ENCODE results near the gene COL23A1.

Gene COL23A1

DNA sequence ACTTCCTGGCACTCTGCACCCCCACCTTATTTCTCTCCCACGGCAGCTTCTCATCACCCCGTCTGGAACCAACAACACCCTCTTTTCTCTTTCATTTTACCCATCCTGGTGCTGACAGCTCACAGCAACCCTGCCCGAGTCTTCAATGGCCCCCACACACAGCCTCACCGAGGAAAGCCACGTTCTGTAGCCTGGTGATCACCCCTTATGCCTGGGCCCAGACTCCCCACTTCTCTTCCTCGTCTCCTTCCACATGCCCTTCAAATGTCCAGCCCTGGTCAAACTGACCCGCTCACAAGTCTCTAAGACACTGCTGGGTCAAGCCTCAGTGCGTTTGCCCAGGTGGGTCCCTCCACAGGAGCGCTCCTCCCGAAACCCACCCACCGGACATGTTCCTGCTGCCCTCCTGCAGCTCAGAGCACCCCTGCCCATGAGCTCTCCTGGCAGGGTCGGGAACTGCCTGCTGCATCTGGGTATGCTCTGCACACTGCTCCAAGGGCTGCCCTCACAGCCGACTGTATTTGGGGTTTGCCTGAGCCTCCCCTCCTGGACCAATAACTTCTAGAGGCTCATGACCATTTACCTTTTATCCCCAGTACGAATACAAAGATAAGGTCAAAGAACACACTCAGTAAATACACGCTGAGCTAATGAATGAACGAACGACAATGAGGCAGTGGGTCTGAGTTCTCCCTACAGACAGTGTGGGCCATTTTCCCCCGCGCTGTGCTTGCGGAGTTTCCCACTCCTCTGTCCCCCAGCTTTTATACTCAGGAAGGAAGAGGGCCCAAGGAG lies 202.9 kb downstream of the COL23A1 start:
- no peak for DNase-seq

DNA sequence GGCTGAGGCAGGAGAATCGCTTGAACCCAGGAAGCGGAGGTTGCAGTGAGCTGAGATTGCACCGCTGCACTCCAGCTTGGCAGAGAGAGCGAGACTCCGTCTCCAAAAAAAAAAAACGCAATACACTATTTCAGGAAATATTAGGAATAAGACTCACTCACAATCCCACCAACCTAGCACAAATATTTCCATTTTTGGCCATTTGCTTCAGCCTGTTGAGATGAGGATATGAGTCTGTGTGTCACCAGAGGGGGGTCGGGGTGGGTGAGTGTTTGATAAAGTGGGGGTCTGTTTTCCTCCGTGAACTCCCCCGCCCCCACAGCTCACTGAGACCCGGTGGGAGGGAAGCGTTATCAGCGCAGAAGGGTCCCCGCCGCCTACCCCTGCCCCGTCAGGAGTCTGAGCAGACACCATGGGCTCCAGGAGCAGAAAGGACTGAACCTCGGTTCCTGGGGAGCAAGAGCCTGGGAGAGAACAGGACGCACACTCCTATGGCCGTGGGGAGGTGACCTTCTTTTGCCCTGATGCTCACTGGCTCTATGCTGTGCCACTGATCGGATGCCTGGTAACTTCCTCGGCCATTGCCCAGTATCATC lies 203.8 kb downstream of the COL23A1 start:
- DNase-seq = no peak

DNA sequence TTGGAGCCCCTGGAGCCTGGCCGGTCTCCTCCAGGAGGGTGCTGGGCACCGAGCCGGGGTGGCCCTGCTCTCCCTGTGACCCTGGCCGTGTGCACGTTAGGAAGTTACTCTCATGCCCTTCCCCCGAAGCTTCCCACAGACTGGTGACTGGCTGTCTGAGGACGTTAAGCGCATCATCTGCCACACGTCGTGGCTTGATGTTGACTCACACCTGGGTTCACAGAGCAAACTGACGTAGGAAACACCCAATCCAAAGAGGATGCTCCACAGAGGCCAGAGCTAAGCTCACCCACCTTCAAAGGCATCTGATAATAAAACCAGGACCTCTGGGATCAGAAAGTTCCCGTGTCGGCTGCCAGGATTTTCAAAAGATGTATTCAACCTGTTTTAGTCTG lies 204.7 kb downstream of the COL23A1 start:
- DNase-seq = no peak

DNA sequence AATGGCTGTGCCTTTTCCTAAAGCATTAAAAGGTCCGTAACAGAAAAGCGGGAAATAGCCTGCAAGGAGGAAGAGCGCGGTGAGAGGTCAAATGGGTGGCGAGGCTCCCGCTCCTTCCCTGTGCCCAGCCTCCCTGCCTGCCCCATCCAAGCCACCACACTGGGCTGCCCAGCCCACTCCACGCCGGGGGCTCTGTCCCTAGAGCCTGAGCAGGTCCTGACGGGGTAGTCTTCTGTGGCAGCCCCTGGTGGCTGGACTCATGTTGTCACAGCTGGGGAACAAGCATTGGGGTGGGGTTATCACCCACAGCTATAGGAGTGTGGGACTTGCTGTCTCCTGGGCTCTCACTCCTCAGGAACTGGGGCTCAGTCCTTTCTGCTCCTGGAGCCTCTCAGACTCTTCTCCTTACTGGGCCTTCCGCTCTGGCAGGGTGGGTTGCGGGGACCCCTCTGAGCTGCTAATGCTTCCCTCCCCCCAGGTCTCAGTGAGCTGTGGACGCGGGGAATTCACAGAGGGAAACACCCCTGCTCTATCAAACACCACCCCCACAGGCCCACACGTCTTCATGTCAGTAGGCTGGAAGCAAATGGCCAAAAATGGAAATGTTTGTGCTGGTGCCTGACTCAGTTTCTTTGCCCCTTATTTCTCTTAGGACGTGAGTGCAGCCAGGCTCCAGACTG lies 205.2 kb downstream of the COL23A1 start:
- DNase-seq = no peak

DNA sequence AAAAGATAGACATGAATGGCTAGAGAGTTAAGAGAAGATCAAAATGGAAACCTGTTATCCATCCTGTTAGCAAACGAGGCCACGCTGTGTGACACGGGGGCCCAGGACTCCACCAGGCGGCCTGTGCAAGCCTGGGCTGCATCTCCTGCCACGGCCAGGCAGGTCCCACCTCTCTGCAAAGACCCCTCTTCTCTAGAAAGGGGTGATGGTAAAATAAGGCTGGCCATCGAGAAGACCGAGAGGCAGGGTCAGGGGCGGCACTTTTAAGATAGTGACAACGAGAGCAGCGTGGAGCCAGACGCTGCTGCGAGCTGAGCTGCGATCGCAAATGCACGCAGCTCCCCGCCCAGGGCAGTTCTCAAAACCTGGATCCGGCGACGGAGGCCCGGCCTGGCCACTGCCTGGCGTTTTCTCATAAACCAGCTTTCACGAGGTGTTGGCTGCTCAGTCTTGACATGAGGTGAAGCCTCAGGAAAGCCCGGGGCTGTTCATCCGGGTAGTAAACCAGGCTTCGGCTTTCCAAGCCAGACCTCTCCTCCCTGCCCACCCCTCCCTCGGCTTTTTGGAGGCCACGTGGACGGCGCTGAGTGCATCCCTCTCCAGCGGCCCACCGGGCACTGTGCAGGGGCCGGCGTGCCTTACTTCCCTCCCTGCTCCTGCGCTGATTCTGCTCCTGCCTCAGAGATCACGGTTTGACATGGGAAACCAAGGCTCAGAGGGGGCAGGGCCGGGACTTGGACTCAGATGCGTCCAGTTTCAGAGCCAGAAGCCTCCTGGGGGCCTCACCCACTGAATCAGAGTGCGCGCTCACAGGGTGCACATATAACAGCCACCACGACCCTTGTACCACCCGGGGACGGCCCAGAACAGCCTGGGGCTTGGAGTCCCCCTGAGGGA lies 206.0 kb downstream of the COL23A1 start:
- DNase-seq = no peak

DNA sequence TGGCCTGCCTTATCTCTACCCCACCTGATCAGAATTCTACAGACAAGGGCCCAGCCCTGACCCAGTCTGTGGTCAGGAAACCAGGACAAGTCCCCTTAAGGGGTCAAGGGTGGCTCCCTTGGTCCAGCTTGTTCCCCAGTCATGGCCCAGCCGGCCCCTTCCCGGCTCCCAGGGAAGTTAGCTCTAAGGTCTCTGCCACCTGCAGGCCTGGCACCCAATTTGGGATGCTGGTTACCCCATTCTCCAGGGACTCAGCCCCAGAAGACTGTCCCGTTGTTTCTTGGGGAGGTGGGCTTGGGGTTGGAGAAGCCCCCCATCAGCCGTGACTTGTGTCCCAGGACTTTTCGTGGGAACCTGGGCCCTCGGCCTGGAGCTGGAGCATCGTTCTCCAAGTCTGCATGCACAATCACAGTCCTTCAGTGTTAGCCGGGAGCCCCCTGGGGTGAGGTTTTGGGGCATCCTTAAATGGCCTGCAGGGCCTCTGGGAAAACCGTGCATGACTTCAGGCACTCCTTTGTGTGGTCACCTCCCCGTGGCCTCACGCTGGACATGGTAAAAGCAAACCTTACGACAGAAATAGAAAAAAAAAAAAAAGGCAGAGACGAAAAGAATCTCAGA lies 206.8 kb downstream of the COL23A1 start:
- DNase-seq = no peak

DNA sequence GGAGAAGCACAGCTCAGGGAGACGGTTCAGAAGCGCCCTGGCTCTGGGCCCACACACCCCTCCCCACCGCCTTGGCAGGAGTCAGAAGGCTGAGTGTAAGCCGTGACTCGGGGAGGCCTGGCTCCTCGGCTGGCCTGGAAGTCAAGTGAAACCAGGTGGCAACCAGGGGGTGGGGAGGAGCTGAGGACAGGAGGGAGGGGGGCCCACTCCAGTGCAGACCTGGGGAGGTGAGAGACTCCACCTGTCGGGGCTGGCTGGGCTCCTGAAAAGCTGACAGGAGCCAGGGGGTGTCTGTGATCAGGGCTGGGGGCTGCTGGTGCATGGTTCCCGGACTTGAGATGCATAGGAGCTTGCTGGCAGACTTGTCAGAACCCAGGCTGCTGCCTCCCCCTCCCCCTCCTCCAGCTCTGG lies 207.4 kb downstream of the COL23A1 start:
- DNase-seq = no peak

DNA sequence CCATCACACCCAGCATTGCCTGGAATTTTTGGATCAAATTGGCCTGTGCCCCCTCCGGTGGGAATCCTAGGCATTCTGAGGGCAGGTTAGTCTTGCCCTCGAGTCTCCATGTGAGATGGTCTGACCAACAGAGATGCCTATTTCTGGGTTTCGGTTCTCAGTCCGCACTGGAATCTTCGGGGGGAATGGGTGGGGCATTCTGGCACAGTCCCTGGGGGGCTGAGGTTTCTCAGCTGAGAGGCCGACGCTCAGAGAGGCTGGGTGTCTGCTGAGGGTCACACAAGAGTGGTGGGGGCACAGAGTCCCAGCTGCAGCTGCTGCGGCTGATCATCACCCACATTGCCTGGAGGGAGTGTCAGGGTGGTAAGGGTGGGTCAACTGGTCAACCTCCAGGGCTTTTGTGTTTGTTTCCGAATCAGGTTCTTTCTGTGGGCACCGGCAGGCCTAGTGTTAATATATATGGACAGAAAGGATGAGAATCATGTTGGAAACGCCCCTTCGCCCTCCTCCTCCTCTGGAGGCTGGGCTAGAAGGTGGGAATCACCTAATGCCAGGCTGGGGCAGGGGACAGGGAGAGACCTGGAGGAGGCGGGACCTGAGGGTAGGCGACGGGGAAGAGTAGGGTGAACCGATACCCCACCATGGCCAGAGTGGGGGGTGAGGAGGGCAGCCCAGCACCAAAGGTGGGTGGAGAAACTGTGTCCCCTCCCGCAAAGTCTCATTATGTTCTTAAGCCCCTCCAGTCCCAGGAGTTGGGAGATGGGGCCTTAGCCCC lies 208.1 kb downstream of the COL23A1 start:
- no peak for DNase-seq

DNA sequence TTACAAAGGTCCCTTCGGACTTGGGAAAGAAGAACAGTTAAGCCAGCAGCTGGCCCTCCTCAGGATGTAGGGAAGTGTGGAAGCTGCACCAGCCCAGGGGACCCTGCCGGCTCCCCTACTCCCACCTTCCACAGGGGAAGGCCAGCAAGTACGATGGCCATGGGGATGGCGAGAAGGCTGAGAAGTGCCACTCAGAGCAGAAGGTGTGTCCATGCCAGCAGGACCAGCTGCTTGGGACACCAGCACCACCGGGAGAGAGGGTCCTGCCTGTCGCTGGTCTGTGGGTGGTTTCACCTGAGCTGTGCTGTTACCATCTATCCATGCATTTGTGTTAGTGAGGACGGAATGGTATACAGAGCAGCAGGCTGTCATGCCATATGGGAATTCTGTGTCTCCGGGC lies 209.0 kb downstream of the COL23A1 start:
- no peak for DNase-seq

DNA sequence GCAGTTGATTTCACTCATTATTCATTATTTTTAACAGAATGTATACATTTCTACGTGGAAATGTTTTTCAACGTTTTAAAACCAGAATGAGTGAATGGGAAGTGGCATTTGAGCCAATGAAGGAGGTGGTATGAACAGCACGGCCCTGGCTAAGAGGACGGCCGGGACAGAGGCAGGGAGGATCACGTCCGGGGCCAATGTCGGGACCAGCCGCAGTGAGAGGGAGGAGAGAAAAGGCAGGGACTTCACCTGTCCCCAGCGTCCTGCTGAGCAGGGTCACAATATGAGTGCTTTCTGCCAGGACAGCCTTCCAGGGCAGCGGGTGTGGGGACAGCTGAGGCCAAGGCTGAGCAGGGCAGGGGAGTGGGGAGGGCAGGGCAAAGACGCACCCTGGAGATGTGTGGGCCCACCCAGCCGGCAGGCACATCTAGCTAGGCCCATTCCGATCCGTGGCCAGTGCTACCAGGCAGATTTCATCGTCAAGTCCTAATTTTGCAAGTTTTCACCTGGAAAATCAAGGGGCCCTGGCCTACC lies 209.6 kb downstream of the COL23A1 start:
- DNase-seq = no peak

DNA sequence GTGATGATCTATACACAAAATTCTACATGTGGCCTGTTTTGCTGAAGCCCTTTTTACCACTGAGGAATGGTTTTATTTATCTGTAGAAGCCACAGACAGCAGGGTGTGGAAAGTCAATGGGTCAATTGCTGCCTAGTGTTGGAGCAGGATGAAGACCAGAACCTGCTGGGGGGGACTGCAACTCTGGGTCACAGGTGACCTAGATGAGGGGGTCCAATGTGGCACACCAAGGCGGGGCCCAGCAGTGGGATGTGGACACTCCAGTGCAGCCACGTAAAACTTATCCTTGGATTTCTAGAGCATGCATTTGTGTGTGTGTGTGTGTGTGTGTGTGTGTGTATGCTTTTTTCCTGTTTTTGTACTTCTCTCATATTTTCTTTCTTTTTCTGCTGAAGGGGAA lies 210.1 kb downstream of the COL23A1 start:
- no peak for DNase-seq

DNA sequence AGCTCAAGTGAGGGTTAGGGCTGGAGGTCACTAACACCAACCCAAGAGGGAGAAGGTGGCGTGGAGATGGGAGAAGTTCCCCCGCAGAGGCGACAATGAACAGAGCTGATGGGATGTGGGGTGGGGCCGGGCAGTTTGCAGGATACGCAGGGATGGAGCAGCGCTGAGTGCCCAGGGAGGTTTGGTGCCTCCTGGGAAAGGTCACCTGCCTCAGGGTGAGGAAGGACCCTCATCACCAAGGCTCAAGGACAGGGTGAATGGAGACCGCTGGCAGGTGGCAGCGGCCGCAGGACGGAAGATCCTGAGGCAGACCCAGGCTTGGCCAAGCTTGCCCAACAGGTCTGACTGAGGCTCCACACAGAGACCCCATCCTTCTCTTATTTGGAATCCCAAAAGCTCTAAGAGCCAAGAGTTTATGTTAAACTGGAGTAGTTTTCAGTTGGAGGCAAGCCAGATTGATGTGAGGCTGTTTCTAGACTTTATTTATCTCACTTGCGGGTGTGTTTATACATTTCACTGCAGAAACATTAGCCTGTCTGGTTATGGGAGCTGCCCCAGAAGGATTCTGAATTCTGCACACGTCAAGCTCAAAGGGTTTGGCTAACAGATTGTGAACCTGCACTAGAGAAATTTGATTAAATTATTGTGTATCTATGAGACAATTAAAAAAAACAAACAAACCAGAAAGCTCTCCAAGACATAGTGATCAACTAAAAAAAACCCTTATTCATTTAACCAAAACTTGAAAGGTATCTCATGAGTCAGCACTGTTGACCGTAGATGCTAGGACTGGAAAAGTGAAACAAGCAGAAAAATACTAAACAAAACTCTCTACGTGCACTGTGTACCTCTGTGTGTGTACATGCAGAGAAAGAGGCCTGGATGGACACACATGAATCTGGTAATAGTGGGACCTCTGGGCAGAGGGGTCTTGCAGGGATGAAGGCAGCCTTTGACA lies 211.4 kb downstream of the COL23A1 start:
- DNase-seq = no peak

DNA sequence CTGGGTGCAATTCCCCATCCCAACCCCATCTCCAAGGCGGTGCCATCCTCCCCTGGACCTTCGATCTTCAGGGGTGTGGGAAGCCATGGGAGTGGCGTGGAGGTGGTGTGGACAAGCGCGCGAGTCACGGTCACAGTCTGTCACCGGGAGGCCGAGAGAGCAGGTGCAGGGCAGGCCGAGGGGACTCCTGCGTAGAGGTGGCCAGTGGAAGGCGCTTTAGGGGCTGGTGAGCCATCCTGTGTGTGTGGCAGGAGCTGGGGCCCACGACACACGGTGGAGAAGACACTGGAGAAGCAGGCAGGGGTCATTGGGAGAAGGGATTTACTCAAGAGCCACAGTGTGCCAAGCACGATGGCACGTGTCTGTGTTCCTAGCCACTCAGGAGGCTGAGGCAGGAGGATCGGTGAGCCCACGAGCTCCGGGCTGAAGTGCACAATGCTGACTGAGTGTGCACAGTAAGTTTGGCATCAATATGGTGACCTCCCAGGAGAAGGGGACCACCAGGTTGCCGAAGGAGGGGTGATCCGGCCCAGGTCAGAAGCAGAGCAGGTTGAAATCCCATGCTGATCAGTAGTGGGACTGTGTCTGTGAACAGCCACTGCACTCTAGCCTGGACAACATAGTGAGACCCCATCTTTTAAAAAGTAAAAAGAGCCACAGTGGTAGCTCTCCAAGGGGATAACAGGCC lies 212.5 kb downstream of the COL23A1 start:
- no peak for DNase-seq

DNA sequence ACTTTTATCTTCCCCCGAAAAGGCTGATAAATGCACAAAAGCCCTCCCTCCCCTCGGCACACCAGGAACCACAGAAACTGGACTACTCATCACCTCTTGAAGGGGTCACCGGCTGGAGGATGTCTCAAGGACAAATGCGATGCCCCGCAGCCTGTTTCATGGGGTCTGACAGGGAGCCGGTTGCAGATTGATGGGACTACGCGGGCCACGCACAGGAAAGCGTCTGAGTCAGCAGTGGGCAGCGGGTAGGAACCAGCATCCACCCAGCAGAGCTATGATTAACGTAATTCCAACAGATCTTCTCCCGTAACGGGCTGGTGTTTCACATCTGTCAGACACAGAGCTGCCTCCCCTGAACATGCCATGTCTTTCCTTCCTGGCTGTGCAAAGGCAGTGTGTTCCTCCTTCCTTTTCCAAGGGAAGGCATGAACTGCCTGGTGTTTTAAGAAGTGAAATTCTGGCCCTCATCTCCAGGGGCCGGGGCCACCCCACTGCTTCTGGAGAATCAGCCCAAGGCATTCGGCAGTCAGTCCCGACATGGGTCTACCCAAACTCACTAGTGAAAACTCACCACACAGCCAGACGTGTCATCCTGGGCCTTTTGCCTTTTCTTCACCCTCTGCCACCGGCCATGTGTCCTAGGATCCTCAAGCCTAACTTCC lies 213.1 kb downstream of the COL23A1 start:
- DNase-seq = no peak

DNA sequence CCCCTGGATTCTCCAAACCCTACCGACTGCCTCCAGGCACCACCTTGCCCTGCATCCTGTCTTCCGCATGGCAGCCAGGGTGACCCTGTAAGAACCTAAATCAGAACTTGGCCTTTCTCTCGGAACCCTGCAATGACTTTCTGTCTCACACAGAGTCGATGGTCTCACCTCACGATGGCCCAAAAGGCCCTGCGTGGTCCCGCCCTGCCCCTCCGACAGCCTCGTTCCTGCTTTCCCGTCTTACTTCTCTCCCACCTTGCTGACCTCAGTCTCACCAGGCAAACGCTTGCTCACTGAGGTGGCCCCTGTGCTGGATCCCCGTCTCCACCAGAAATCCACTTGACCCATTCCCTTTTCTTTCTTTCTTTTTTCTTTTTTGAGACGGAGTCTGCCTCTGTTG lies 214.8 kb downstream of the COL23A1 start:
- DNase-seq = no peak

DNA sequence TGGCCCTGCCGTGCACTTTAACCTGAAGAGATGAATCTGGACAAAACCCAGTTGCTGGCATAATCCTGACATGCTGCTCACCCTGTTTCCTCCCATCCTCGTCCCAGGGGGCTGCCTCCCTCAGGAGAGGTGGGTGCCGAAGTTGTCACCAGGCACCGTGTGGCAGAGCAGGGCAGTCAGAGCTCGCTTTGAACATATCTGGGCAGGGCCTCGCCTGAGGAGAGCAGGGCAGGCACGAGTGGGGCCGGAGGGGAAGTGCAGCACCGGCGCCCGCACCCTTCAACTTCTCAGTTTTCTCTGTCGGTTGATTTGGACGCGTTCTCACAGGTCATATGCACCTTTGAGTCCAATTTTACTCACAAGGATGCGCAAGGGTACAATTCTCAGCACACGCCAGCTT lies 216.5 kb downstream of the COL23A1 start:
- no peak for DNase-seq

DNA sequence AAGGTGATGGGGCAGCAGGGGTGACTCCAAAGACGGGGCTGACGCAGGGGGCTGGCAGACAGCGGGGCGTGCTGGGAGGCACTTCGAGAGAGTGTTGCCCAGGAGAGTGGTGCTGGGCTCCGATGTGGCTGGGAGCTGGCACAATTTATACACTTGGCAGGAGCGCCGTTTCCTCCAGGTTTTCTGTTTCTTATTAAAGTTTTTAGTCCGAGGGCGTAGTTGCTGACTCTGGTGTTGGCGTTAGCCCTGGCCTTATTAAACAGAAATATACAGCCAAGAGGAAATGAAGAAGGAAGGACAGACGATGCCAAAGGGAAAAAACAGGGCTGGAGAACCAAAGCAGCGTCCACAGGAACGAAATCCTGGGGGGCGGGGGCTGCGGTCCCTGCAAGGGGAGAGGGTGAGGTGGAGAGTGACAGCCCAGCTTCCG lies 218.0 kb downstream of the COL23A1 start:
- no peak for DNase-seq

DNA sequence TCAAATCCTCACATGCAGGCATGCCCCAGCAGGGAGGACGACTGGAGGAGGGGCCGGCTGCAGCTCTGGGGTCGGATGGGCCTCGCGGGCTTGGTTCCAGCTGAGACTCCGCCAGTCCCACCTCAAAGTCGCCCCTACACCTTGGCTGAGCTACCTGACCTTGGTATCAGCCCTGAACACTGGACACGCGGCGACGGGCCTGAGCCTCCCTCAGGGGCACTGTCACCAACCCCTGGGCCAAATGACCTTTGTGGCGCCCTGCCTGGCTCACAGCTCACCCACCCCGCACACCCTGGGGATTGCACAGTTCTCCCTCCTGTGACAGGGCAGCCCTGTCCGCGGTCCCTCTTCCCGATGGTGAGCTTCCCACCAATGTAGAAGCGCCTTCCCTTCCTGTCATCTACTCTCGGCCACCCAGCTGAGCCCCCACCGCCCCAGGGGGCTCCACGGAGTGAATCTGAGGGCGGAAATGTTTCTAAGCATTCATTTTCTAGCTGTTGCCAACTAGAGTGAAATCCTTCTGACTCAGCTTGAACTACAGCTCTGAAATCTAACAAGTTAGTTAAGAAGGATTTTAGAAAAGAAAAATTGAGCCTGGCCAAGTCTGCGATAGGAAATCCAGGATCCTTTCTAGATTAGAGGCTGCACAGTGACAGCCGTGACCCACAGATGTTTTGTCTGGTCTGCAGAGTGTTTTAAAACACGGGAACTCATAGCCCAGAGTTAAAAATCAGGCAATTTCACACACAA lies 218.7 kb downstream of the COL23A1 start:
- DNase-seq = no peak

All from activated CD4-positive, CD25-positive, alpha-beta regulatory T cell treated with anti-CD3 and anti-CD28 coated beads, Interleukin-2, amount 50 U/mL, for 72 hours (primary cell).